ENCODE data around the gene LAMA1. TPM values are rescaled to one million over a fixed set of nuclear protein-coding genes. Genes with fewer than 3 reads are reported as not detected.

LAMA1 gene
- total RNA-seq, 1 experiment from 2014 or later: not detected

DNA sequence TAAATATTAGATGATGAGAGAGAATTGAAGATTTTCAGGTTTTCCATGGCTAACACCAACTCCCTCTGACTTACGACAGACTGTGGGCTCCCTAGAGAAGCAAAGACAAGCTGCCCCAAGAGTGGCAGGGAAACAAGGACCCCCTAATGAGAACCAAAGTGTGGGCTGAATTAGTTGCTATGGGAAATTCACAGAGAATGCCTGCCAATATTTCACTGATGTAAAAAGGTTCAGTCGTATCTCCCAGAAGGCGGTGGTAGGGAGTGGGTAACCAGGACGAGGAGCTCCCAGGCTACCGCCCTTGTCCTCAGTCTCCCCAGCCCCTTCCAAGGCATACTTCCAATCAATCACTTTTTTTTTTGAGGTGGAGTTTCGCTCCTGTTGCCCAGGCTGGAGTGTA, 113.6 kb downstream of the LAMA1 start:
- Histone ChIP-seq H3K79me2 (ENCODE audit: low read length) (no peaks in the 10 kb centered on the region), H3K4me1 (ENCODE audit: insufficient read depth, low read length) (no peaks in the 10 kb centered on the region), H3K9me2 (replicated peaks; ENCODE audit: low read length) (no peaks in the 10 kb centered on the region), H3K36me3 (ENCODE audit: low read depth, low read length) (no peaks in the 10 kb centered on the region), H3K9me3 (ENCODE audit: low read length) (no peaks in the 10 kb centered on the region), H3K4me2 (ENCODE audit: low read length) (no peak overlapping the region), H3K4me3 (ENCODE audit: low read length) (no peak overlapping the region), H3K9ac (ENCODE audit: low read length) (no peak overlapping the region), H3F3A (ENCODE audit: low read length, unreplicated experiment) (no peaks in the 10 kb centered on the region), H3K27ac (ENCODE audit: low read length) (no peak overlapping the region), H4K20me1 (ENCODE audit: low read length) (no peaks in the 10 kb centered on the region), H3K27me3 (ENCODE audit: low read length) (peaks cover 20% of the 10 kb centered on the region; the same call in 1 of the 2 replicates), H2AFZ (ENCODE audit: low read length) (no peak overlapping the region)
- ATAC-seq (no peak), DNase-seq (no peak)
- CTCF ChIA-PET: no interaction called here
- POLR2A ChIA-PET (ENCODE audit: unreplicated experiment): no interaction called here
- TF ChIP-seq EZH2 (IDR thresholded peaks at IDR 0.05; ENCODE audit: low read length, unreplicated experiment): no peak
- TF ChIP-seq EZH2phosphoT487 (IDR thresholded peaks at IDR 0.05; ENCODE audit: borderline replicate concordance, low read length): no peak
- BruUV-seq (replicated peaks): no TSS peak
- intact Hi-C loops (cut with micrococcal nuclease): loop anchor here (5.0 kb wide), 1 partner anchor 462 kb away; no protein-coding TSS in a partner anchor

DNA sequence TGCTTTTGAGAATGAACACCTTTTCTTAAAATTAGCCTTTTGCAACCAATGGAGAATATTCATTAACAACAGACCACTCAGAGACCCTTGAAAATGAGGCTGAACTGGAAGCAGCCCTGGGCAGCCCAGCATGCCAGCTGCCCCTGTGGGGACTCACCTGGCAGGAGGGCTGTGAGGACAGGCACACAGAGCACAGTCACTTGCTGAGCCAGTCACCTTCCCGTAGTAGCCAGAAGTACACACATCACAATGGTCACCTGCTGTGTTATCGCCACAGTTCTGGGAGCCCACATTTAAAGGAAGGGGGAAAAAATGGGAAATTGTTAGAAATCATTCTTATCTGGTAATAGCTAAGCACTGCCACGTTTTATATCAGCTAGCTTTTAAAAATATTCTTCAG, 115.5 kb downstream of the LAMA1 start:
- DNase-seq (no peak), ATAC-seq (no peak)
- H3F3A ChIP-seq (ENCODE audit: low read length, unreplicated experiment): no peaks in the 10 kb centered on the region
- TF ChIP-seq, protein P1, sequence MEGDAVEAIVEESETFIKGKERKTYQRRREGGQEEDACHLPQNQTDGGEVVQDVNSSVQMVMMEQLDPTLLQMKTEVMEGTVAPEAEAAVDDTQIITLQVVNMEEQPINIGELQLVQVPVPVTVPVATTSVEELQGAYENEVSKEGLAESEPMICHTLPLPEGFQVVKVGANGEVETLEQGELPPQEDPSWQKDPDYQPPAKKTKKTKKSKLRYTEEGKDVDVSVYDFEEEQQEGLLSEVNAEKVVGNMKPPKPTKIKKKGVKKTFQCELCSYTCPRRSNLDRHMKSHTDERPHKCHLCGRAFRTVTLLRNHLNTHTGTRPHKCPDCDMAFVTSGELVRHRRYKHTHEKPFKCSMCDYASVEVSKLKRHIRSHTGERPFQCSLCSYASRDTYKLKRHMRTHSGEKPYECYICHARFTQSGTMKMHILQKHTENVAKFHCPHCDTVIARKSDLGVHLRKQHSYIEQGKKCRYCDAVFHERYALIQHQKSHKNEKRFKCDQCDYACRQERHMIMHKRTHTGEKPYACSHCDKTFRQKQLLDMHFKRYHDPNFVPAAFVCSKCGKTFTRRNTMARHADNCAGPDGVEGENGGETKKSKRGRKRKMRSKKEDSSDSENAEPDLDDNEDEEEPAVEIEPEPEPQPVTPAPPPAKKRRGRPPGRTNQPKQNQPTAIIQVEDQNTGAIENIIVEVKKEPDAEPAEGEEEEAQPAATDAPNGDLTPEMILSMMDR (conservative IDR thresholded peaks at IDR 0.05; ENCODE audit: low read depth, low read length): no peak
- TF ChIP-seq EZH2phosphoT487 (IDR thresholded peaks at IDR 0.05; ENCODE audit: borderline replicate concordance, low read length) (no peak), EZH2 (IDR thresholded peaks at IDR 0.05; ENCODE audit: low read length, unreplicated experiment) (no peak)
- no TSS peak for BruUV-seq (replicated peaks)
- no peak overlapping the region for H3K9ac ChIP-seq (ENCODE audit: low read length)
- no peak overlapping the region for H3K27ac ChIP-seq (ENCODE audit: low read length)
- H3K9me2 ChIP-seq (replicated peaks; ENCODE audit: low read length): no peaks in the 10 kb centered on the region
- peaks cover 9% of the 10 kb centered on the region; the same call in 1 of the 2 replicates for H3K27me3 ChIP-seq (ENCODE audit: low read length)
- H3K4me1 ChIP-seq (ENCODE audit: insufficient read depth, low read length): no peaks in the 10 kb centered on the region
- H3K4me3 ChIP-seq (ENCODE audit: low read length): no peak overlapping the region
- no peak overlapping the region for H2AFZ ChIP-seq (ENCODE audit: low read length)
- H3K79me2 ChIP-seq (ENCODE audit: low read length): no peaks in the 10 kb centered on the region
- intact Hi-C loops (cut with micrococcal nuclease): loop anchor here (5.0 kb wide), 1 partner anchor 460 kb away; no protein-coding TSS in a partner anchor
- H4K20me1 ChIP-seq (ENCODE audit: low read length): no peaks in the 10 kb centered on the region
- H3K9me3 ChIP-seq (ENCODE audit: low read length): no peaks in the 10 kb centered on the region
- no peaks in the 10 kb centered on the region for H3K36me3 ChIP-seq (ENCODE audit: low read depth, low read length)
- no peak overlapping the region for H3K4me2 ChIP-seq (ENCODE audit: low read length)
- ChIA-PET POLR2A (ENCODE audit: unreplicated experiment) (no interaction called here), CTCF (interaction anchor here (1.5 kb wide), 1 partner anchor 82 kb away, joined by 8 read pairs; no protein-coding TSS in a partner anchor)

DNA sequence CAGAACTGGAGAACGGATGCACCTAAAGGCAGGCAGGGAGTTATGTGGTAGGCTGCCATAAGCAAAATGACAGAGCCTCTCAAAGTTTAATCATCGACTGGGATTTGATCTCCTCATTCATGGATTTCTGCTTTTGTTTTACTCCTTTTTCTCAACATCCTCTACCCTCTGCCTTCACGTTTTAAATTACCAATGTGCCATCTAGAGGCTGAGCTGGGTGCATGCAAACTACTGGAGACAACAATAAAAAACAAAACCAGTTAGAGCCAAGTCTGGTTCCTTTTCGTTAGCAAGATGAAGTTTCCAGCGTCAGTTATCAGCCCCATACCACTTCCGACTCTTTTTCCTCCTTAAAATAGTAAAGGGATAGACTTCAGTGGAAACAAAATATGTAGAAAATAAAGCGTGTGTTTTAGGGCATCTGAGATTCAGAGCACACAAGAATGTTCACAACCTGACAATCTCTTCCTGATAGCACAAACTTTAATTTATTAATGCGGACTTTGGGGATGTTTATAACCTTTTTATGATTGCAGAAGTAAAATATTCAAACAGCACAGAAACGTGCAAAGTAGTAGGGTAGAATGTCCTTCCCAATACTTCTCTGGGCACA, 117.0 kb downstream of the LAMA1 start:
- no peaks in the 10 kb centered on the region for H3K79me2 ChIP-seq (ENCODE audit: low read length)
- intact Hi-C loops (cut with micrococcal nuclease): loop anchor here (1.0 to 5.0 kb wide), 2 partner anchors 80 to 458 kb away; no protein-coding TSS in a partner anchor
- no peaks in the 10 kb centered on the region for H4K20me1 ChIP-seq (ENCODE audit: low read length)
- peaks cover 9% of the 10 kb centered on the region; the same call in 1 of the 2 replicates for H3K27me3 ChIP-seq (ENCODE audit: low read length)
- H3K4me3 ChIP-seq (ENCODE audit: low read length): no peak overlapping the region
- H3F3A ChIP-seq (ENCODE audit: low read length, unreplicated experiment): no peaks in the 10 kb centered on the region
- H3K4me2 ChIP-seq (ENCODE audit: low read length): peak overlapping the region; percentile 48
- no peaks in the 10 kb centered on the region for H3K9me2 ChIP-seq (replicated peaks; ENCODE audit: low read length)
- no peak overlapping the region for H3K9ac ChIP-seq (ENCODE audit: low read length)
- H3K4me1 ChIP-seq (ENCODE audit: insufficient read depth, low read length): no peaks in the 10 kb centered on the region
- DNase-seq (peak; percentile 53), ATAC-seq (peak; percentile 86)
- no peaks in the 10 kb centered on the region for H3K9me3 ChIP-seq (ENCODE audit: low read length)
- H2AFZ ChIP-seq (ENCODE audit: low read length): no peak overlapping the region
- TF ChIP-seq, protein P1 (conservative IDR thresholded peaks at IDR 0.05; ENCODE audit: low read depth, low read length): peak; percentile 81
- TF ChIP-seq EZH2 (IDR thresholded peaks at IDR 0.05; ENCODE audit: low read length, unreplicated experiment): no peak
- TF ChIP-seq EZH2phosphoT487 (IDR thresholded peaks at IDR 0.05; ENCODE audit: borderline replicate concordance, low read length): no peak
- POLR2A ChIA-PET (ENCODE audit: unreplicated experiment): interaction anchor here (0.6 kb wide), 1 partner anchor 1511 kb away, joined by 4 read pairs; no protein-coding TSS in a partner anchor
- CTCF ChIA-PET: interaction anchor here (1.0 kb wide), 1 partner anchor 81 kb away, joined by 6 read pairs; no protein-coding TSS in a partner anchor
- no TSS peak for BruUV-seq (replicated peaks)
- no peaks in the 10 kb centered on the region for H3K36me3 ChIP-seq (ENCODE audit: low read depth, low read length)
- H3K27ac ChIP-seq (ENCODE audit: low read length): no peak overlapping the region
